H1 (cell line): ENCODE data around the gene SH2B2. TPM values are rescaled to one million over a fixed set of nuclear protein-coding genes. Genes with fewer than 3 reads are reported as not detected.

Experiments
- CTCF ChIA-PET: fragments of 300-600 bp; sonication (Branson Sonifier 250); formaldehyde crosslinking; loops from one replicate; lab custom pipeline; 2021; ENCODE audit not compliant: partially characterized antibody; lab: Charles Lee
- POLR2A ChIA-PET: fragments of 300-600 bp; sonication (Branson Sonifier 250); formaldehyde crosslinking; loops from one replicate; lab custom pipeline; 2021; ENCODE audit warnings: inconsistent platforms; ENCODE audit not compliant: partially characterized antibody; lab: Charles Lee
- DNase-seq, 2 experiments: peaks; one replicate each; pipeline versions ENCODE4 v3.0.0 to v3.0.0-alpha.2; 2010 to 2022; ENCODE audit warnings: low spot score in 2 of 2, low read depth in 1 of 2, mixed read lengths in 1 of 2
- FAIRE-seq: peaks from 2 replicates; lab custom pipeline; 2011; peaks lifted over from hg19 to GRCh38; lab: Jason Lieb, UNC
- H2AFZ ChIP-seq: 2 replicates; pipeline ENCODE4 v1.8.1; 2012; ENCODE audit warnings: low read length, inconsistent platforms
- H2AK5ac ChIP-seq: 2 replicates; pipeline ENCODE4 v1.6.1; 2013; ENCODE audit warnings: low read depth, low read length
- H2BK120ac ChIP-seq: replicated peaks from 2 replicates; pipeline ENCODE3; 2013; ENCODE audit warnings: low read depth, low read length, inconsistent platforms
- H2BK12ac ChIP-seq: 2 replicates; pipeline ENCODE4 v1.6.1; 2013; ENCODE audit warnings: low read depth, low read length
- H2BK15ac ChIP-seq: 2 replicates; pipeline ENCODE4 v1.6.1; 2013; ENCODE audit warnings: low read length
- H2BK20ac ChIP-seq: 2 replicates; pipeline ENCODE4 v1.6.1; 2013; ENCODE audit warnings: low read length
- H2BK5ac ChIP-seq: 2 replicates; pipeline ENCODE4 v1.6.1; 2013; ENCODE audit warnings: low read depth, low read length
- H3K14ac ChIP-seq: 2 replicates; pipeline ENCODE4 v1.6.1; 2013; ENCODE audit warnings: inconsistent platforms; ENCODE audit not compliant: insufficient read length
- H3K18ac ChIP-seq: 2 replicates; pipeline ENCODE4 v1.6.1; 2013; ENCODE audit warnings: low read length; ENCODE audit errors: extremely low read depth
- H3K23ac ChIP-seq: 2 replicates; pipeline ENCODE4 v1.6.1; 2013; ENCODE audit warnings: inconsistent platforms; ENCODE audit not compliant: insufficient read length
- H3K23me2 ChIP-seq: 2 replicates; pipeline ENCODE4 v1.6.1; 2013; ENCODE audit warnings: low read depth, low read length
- H3K27ac ChIP-seq: 2 replicates; pipeline ENCODE4 v1.6.1; 2011; ENCODE audit warnings: low read depth, low read length, inconsistent platforms
- H3K27me3 ChIP-seq, 4 experiments: replicated peaks in 1 of 4; 1 replicate in 1 of 4; 2 replicates in 3 of 4; pipeline versions ENCODE4 v1.6.1 to v1.8.1; 2011 to 2013; ENCODE audit warnings: low read length in 3 of 4, mild to moderate bottlenecking in 3 of 4, inconsistent platforms in 2 of 4, mixed read lengths in 2 of 4, moderate library complexity in 1 of 4; ENCODE audit not compliant: control insufficient read depth in 3 of 4, insufficient read depth in 3 of 4; ENCODE audit errors: extremely low read depth in 1 of 4
- H3K36me3 ChIP-seq, 4 experiments: 2 replicates each; pipeline versions ENCODE4 v1.6.1 to v1.8.1; 2011 to 2013; ENCODE audit warnings: mild to moderate bottlenecking in 4 of 4, low read length in 3 of 4, moderate library complexity in 2 of 4, control low read depth in 1 of 4, inconsistent platforms in 1 of 4; ENCODE audit not compliant: insufficient read depth in 4 of 4, control insufficient read depth in 2 of 4
- H3K4ac ChIP-seq: replicated peaks from 2 replicates; pipeline ENCODE3; 2013; ENCODE audit warnings: low read length, low read depth, mixed read lengths, inconsistent platforms; ENCODE audit not compliant: insufficient read length
- H3K4me1 ChIP-seq, 4 experiments: replicated peaks in 1 of 4; 1 replicate in 1 of 4; 2 replicates in 3 of 4; pipeline versions ENCODE4 v1.6.1 to v1.8.1; 2011 to 2013; ENCODE audit warnings: low read length in 3 of 4, inconsistent platforms in 2 of 4, mixed read lengths in 1 of 4; ENCODE audit not compliant: insufficient read depth in 4 of 4, control insufficient read depth in 3 of 4
- H3K4me2 ChIP-seq, 2 experiments: 2 replicates each; pipeline versions ENCODE4 v1.6.1 to v1.8.1; 2011 to 2013; ENCODE audit warnings: low read depth in 2 of 2, low read length in 2 of 2, control low read depth in 1 of 2, inconsistent platforms in 1 of 2, mild to moderate bottlenecking in 1 of 2; ENCODE audit not compliant: insufficient read depth in 1 of 2
- H3K4me3 ChIP-seq, 4 experiments: fragments of 200-600, 300-600 bp in 1 of 4; sonication (generic), shearing (Covaris generic), sonication (Bioruptor Twin) in 1 of 4; 2 replicates each; pipeline versions ENCODE4 v1.5.1 to v1.8.1; 2011 to 2016; ENCODE audit warnings: low read length in 4 of 4, low read depth in 3 of 4, control low read depth in 2 of 4, inconsistent platforms in 2 of 4, mild to moderate bottlenecking in 2 of 4, mixed read lengths in 1 of 4, moderate library complexity in 1 of 4; ENCODE audit not compliant: insufficient read depth in 2 of 4; ENCODE audit errors: extremely low read depth in 1 of 4
- H3K56ac ChIP-seq: replicated peaks from 2 replicates; pipeline ENCODE3; 2013; ENCODE audit warnings: low read depth, mild to moderate bottlenecking, mixed read lengths, low read length, inconsistent platforms; ENCODE audit not compliant: insufficient read length
- H3K79me1 ChIP-seq: 2 replicates; pipeline ENCODE4 v1.6.1; 2013; ENCODE audit warnings: low read depth, low read length, control low read depth
- H3K79me2 ChIP-seq, 2 experiments: 2 replicates each; pipeline versions ENCODE4 v1.6.1 to v1.8.1; 2012 to 2013; ENCODE audit warnings: low read length in 2 of 2, mild to moderate bottlenecking in 2 of 2, inconsistent platforms in 1 of 2; ENCODE audit not compliant: insufficient read depth in 2 of 2, control insufficient read depth in 1 of 2
- H3K9ac ChIP-seq, 4 experiments: replicated peaks in 1 of 4; 1 replicate in 1 of 4; 2 replicates in 3 of 4; pipeline versions ENCODE4 v1.6.1 to v1.8.1; 2011 to 2013; ENCODE audit warnings: low read depth in 3 of 4, low read length in 3 of 4, control low read depth in 2 of 4, mild to moderate bottlenecking in 2 of 4, moderate library complexity in 2 of 4, inconsistent platforms in 1 of 4; ENCODE audit errors: extremely low read depth in 1 of 4
- H3K9me3 ChIP-seq, 2 experiments: 2 replicates each; pipeline versions ENCODE4 v1.6.1 to v1.8.1; 2012 to 2013; ENCODE audit warnings: mild to moderate bottlenecking in 2 of 2, moderate library complexity in 2 of 2, control low read depth in 1 of 2, inconsistent platforms in 1 of 2, low read depth in 1 of 2, low read length in 1 of 2, mixed read lengths in 1 of 2; ENCODE audit not compliant: insufficient read depth in 2 of 2
- H4K20me1 ChIP-seq, 2 experiments: replicated peaks in 1 of 2; 2 replicates each; pipeline versions ENCODE3 to v1.8.1; 2011 to 2013; ENCODE audit warnings: inconsistent platforms in 2 of 2, low read length in 2 of 2, mild to moderate bottlenecking in 1 of 2; ENCODE audit not compliant: insufficient read depth in 2 of 2, control insufficient read depth in 1 of 2
- H4K5ac ChIP-seq: 2 replicates; pipeline ENCODE4 v1.6.1; 2013; ENCODE audit warnings: low read length, low read depth, mixed read lengths, inconsistent platforms; ENCODE audit not compliant: insufficient read length
- H4K8ac ChIP-seq: 2 replicates; pipeline ENCODE4 v1.8.0; 2013; ENCODE audit warnings: mild to moderate bottlenecking, moderate library complexity, low read length, inconsistent platforms; ENCODE audit not compliant: insufficient read depth; ENCODE audit errors: extremely low read depth
- H4K91ac ChIP-seq: replicated peaks from 2 replicates; pipeline ENCODE3; 2013; ENCODE audit warnings: low read length, mixed read lengths, inconsistent platforms; ENCODE audit not compliant: insufficient read length
- ASH2L ChIP-seq: fragments of 200-600, 300-600 bp; sonication (generic); IDR thresholded peaks from one replicate; pipeline ENCODE4 v1.7.1; 2017; ENCODE audit warnings: low read length
- WGBS, 2 experiments: shearing (Covaris generic) in 1 of 2; methylation state at CpG; one replicate each; pipeline versions ENCODE4 v1.1.6 to v1.1.7; 2013 to 2015; ENCODE audit warnings: low lambda C conversion rate in 2 of 2, mixed read lengths in 2 of 2, inconsistent platforms in 1 of 2, low coverage in 1 of 2, missing lambda C conversion rate in 1 of 2; ENCODE audit not compliant: insufficient replicate concordance in 2 of 2, insufficient coverage in 1 of 2, insufficient read length in 1 of 2; ENCODE audit errors: extremely low coverage in 1 of 2, missing lambda C conversion rate in 1 of 2; 5-methylcytosine and 5-hydroxymethylcytosine counted together
- polyA plus RNA-seq, 7 experiments: library from polyadenylated mRNA; depleted of rRNA in 3 of 7; stranded (reverse) in 5 of 7; unstranded in 2 of 7; fragments of >200 nt in 5 of 7; fragments of 200-250 nt in 2 of 7; gene quantifications; 1 replicate in 5 of 7; 2 replicates in 1 of 7; 4 replicates in 1 of 7; pipeline versions ENCODE4 v1.2.1 to v1.2.3, GENCODE V29; 2011 to 2013; ENCODE audit warnings: missing spikeins in 2 of 7, mixed read lengths in 2 of 7
- total RNA-seq: library from RNA; stranded (reverse); fragmentation: NEBNext Ultra II Directional; extraction: Animal tissue kit (Norgen Biotek cat#: 25700); gene quantifications from 2 replicates; pipeline ENCODE4 v1.2.1, GENCODE V29; 2021

The SH2B2 gene
- total and polyA plus RNA-seq, 2 of the 8 experiments (the other 6 are each of a cell fraction or from before 2014, with no cell fraction given) = 11.5 to 18.7 TPM

DNA sequence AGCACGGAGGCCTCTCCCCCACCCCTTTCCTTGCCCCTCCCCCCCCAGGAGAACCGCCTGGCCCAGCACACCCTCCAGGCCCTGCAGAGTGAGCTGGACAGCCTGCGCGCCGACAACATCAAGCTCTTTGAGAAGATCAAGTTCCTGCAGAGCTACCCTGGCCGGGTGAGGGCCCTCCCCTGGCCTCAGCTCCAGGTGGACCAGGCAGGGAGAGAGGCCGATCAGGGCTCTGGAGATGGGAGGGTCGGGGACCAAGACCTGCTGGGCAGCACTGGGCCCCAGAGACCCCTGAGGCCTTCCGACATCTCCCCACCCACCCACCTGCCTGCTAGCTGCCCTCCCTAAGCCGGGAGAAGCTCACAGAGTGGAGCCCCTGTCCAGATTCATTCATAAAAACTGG, 8.8 kb upstream of the SH2B2 start:
- Histone ChIP-seq H3K14ac (no peak overlapping the region), H3K18ac (no peak overlapping the region), H4K91ac (no peak overlapping the region), H2BK12ac (no peak overlapping the region), H3K9ac (no peak overlapping the region), H2BK5ac (no peak overlapping the region), H3K23me2 (no peaks in the 10 kb centered on the region; the same call in 1 of the 2 replicates), H2BK120ac (no peak overlapping the region), H4K5ac (no peak overlapping the region), H2BK20ac (no peak overlapping the region), H2AFZ (no peak overlapping the region), H3K56ac (no peak overlapping the region), H3K27ac (no peak overlapping the region), H3K79me1 (no peaks in the 10 kb centered on the region), H3K4me2 (no peak overlapping the region), H4K20me1 (no peaks in the 10 kb centered on the region), H4K8ac (peak overlapping the region; percentile 62), H2BK15ac (no peak overlapping the region), H3K79me2 (no peaks in the 10 kb centered on the region), H2AK5ac (no peak overlapping the region), H3K36me3 (no peaks in the 10 kb centered on the region), H3K4me1 (peaks cover 0 to 10% (median 5%) of the 10 kb centered on the region in 4 experiments; a peak in 5 of 7 replicates), H3K9me3 (no peaks in the 10 kb centered on the region), H3K4ac (no peak overlapping the region), H3K23ac (no peak overlapping the region), H3K27me3 (no peaks in the 10 kb centered on the region), H3K4me3 (no peak overlapping the region)
- DNase-seq = no peak
- TF ChIP-seq ASH2L = no peak
- ChIA-PET POLR2A (interaction anchor here (1.7 kb wide), 1 partner anchor 118 kb away, joined by 4 read pairs; the partner anchor contains the start of gene PRKRIP1), CTCF (interaction anchor here (0.6 to 7.5 kb wide), 12 partner anchors 9 to 785 kb away, joined by 3 to 118 read pairs (median 3); partner anchors contain the start of gene PRKRIP1)
- no peak for FAIRE-seq
- WGBS, 2 experiments = 98% methylated on average over 4 of the region's 10 CpGs; no CpG with 5 or more reads in 1 of the 2 experiments
